ENCODE results near the gene TMEM231.
A peak's percentile ranks its signal among the peaks of the same experiment; 100 is the strongest.
"Not testable (repeated sequence)": the region's sequence is repeated elsewhere in the genome, so short reads cannot be mapped to it uniquely, and the experiment has no call there.

Gene TMEM231

GRCh38 chr16:75535901-75536300, 20.2 kb downstream of the TMEM231 start, which contains the start of gene CHST5:
Gene CHST5, minus strand, starts transcription at chr16:75536108. Its CDS starts 5,724 bp downstream, at chr16:75530384.
- DNase-seq (ENCODE audit: low read depth, low spot score) = no peak
- no peak within 1 kb of the TSS for H3K4me3 ChIP-seq (ENCODE audit: low read length)

GRCh38 chr16:75535211-75535843, 20.7 kb downstream of the TMEM231 start:
- no peak for DNase-seq (ENCODE audit: low read depth, low spot score)
- H3K4me3 ChIP-seq (ENCODE audit: low read length) = no peak overlapping the region

- no peak for DNase-seq (ENCODE audit: low read depth, low spot score)
Observed at GRCh38 chr16:75534560-75535205, 21.4 kb downstream of the TMEM231 start.

GRCh38 chr16:75532791-75533190, 23.3 kb downstream of the TMEM231 start:
- no peak overlapping the region for H3K4me3 ChIP-seq (ENCODE audit: low read length)

More at GRCh38 chr16:75534560-75535205, 21.4 kb downstream of the TMEM231 start:
- no peak overlapping the region for H3K4me3 ChIP-seq (ENCODE audit: low read length)

GRCh38 chr16:75532142-75532765, 23.8 kb downstream of the TMEM231 start:
- no peak for DNase-seq (ENCODE audit: low read depth, low spot score)
- no peak overlapping the region for H3K4me3 ChIP-seq (ENCODE audit: low read length)

More at GRCh38 chr16:75532791-75533190, 23.3 kb downstream of the TMEM231 start:
- no peak for DNase-seq (ENCODE audit: low read depth, low spot score)

GRCh38 chr16:75529959-75530358, 26.1 kb downstream of the TMEM231 start:
- no peak overlapping the region for H3K4me3 ChIP-seq (ENCODE audit: low read length)

GRCh38 chr16:75529056-75529905, 26.8 kb downstream of the TMEM231 start:
- DNase-seq (ENCODE audit: low read depth, low spot score) = no peak
- H3K4me3 ChIP-seq (ENCODE audit: low read length) = no peak overlapping the region

More at GRCh38 chr16:75529959-75530358, 26.1 kb downstream of the TMEM231 start:
- DNase-seq (ENCODE audit: low read depth, low spot score) = no peak

- no peak overlapping the region for H3K4me3 ChIP-seq (ENCODE audit: low read length)
- DNase-seq (ENCODE audit: low read depth, low spot score) = no peak
Observed at GRCh38 chr16:75527825-75528299, 28.2 kb downstream of the TMEM231 start.

- no peak overlapping the region for H3K4me3 ChIP-seq (ENCODE audit: low read length)
- DNase-seq (ENCODE audit: low read depth, low spot score) = no peak
Observed at GRCh38 chr16:75526032-75526790, 29.8 kb downstream of the TMEM231 start.

- DNase-seq (ENCODE audit: low read depth, low spot score) = no peak
- H3K4me3 ChIP-seq (ENCODE audit: low read length) = no peak overlapping the region
Observed at GRCh38 chr16:75519175-75519574, 36.9 kb downstream of the TMEM231 start.

GRCh38 chr16:75516189-75516966, 39.7 kb downstream of the TMEM231 start:
- not testable (repeated sequence) for DNase-seq (ENCODE audit: low read depth, low spot score)
- peak overlapping the region; percentile 59 for H3K4me3 ChIP-seq (ENCODE audit: low read length)

GRCh38 chr16:75514296-75514695, 41.8 kb downstream of the TMEM231 start:
- no peak overlapping the region for H3K4me3 ChIP-seq (ENCODE audit: low read length)
- DNase-seq (ENCODE audit: low read depth, low spot score) = no peak

- no peak for DNase-seq (ENCODE audit: low read depth, low spot score)
- no peak overlapping the region for H3K4me3 ChIP-seq (ENCODE audit: low read length)
Observed at GRCh38 chr16:75506574-75506973, 49.5 kb downstream of the TMEM231 start.

- no peak overlapping the region for H3K4me3 ChIP-seq (ENCODE audit: low read length)
- no peak for DNase-seq (ENCODE audit: low read depth, low spot score)
Observed at GRCh38 chr16:75506107-75506506, 49.9 kb downstream of the TMEM231 start.

GRCh38 chr16:75503801-75504200, 52.3 kb downstream of the TMEM231 start:
- H3K4me3 ChIP-seq (ENCODE audit: low read length) = no peak overlapping the region
- no peak for DNase-seq (ENCODE audit: low read depth, low spot score)

GRCh38 chr16:75502916-75503605, 53.0 kb downstream of the TMEM231 start:
- DNase-seq (ENCODE audit: low read depth, low spot score) = no peak
- no peak overlapping the region for H3K4me3 ChIP-seq (ENCODE audit: low read length)

- not testable (repeated sequence) for H3K4me3 ChIP-seq (ENCODE audit: low read length); DNase-seq (ENCODE audit: low read depth, low spot score)
Observed at GRCh38 chr16:75501820-75502219, 54.2 kb downstream of the TMEM231 start.
